HuH-7 (cell line): ENCODE results near the gene PIAS3.
A peak's percentile ranks its signal among the peaks of the same experiment; 100 is the strongest.

Source experiments
- DNase-seq: peaks from one replicate; pipeline ENCODE4 v3.0.0; 2011; ENCODE audit warnings: low spot score

The PIAS3 gene

DNA sequence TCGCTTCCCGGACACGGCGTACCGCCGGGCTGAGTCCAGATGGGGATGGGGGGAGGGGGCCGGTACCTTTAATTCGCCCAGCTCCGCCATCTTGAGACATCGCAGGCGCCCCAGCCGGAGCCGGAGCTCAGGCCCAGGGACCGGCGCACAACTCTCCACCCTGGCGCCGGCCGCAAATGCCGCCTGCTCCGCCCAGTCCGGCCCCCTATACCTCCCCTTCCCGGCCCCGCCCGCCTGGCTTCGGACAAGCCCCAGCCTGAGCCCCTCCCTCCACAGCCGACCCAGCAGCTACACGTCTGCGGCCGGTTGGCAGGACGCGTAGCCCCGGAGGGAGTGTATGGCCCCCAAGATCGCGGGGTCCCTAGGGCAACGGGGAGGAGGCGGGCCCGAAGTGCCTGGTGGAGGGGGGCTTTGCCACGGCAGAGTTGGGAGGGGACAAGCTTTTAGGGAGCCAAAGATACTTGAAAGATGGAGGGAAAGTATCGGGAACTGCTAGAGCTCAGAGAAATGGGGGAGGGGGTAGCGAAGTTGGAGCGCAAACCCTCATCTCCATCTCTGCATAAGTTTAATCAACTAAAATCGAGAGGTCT lies at the start of gene PIAS3:
TSS of gene PIAS3 (minus strand) at position 181 of the 590 bp plus-strand sequence. CDS start at position 90, 91 bp downstream.
- DNase-seq = peak; percentile 90

DNA sequence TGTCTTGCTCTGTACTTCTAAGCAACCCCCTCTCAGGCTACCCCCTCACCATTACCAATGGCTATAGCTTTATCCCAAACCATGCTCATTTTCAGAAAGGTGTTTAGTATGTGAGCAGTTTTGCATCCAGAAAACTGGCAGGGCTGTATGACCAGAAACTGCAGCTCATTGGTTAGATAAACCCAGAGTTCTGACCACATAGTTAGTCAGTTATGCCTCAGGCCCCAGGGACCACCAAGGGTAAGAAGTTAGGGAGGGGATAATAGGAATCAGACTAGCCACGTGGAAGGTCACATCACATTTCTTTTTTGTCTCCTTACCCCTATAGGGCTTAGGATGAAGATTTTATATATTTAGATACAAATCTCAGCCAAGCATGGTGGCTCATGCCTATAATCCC lies 49.8 kb upstream of the PIAS3 start:
- no peak for DNase-seq

DNA sequence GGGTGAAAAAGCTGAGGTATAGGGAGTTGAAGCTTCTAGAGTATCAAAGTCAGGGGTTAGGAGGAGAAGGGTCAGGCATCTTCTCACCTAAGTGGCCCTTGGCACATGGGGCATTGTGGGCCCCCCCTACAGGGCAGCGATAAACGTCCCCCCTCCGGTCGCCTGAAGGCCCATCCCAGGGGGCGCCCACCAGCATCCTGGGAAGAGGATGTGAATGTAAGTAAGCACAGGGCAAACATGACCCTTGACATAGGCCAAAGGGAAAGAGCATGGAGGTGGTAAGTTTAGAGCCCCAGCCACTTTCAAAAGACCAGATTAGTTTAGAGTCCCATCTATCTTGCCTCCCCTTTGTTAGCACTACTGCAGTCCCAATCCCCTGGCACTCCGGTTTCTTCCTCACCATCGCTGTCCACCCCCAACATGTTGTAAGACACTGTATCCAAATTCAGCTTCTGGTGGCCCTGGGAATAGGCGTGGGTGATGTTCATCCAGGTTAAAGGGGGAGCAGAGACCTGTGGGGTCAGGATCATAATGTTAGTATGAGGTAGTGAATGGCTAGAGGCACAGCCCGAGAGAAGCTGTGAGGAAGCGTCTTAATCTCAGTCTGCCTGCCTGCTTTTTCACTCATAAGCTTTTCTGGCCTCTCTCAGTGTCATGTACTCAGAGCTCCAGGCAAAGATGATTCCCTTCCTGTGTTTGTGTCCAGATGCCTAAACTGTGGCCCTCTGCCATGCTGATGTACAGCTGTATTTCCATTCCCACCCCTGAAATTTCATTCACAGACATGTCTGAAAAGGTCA lies 48.3 kb upstream of the PIAS3 start:
- DNase-seq = no peak

DNA sequence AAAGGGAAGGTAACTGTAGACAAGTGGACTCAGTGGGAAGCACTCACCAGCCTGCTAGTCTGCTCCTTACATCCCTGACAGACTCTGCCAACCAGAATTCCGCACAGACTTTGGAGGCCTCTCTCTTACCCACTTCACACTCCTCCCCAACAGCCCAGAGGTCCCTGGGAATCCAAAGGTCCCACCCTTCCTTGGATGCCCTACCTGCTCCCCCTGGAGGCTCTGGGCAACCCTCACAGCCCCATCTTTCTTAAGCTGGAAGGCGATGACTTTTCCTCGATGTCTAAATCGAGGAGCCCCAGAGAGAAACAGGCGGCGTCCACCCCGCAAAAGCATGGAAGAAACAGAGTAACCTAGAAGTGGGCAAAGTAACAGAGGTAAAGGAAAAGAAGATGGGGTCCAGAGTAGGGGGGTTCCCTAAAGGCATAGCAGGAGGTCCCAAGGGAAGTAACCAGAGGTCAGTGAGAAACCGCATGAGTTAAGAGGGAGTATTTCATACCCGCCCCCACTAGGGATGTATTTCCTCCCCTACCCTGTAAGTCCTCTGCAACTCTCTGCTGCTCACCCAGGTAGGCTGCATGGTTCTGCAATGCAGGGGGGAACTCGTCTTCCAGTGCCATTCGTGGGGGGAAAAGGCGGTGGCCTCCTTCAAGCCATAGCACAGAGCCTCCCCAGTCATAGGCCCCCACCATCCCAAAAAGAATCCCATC lies 42.6 kb upstream of the PIAS3 start:
- DNase-seq = no peak

DNA sequence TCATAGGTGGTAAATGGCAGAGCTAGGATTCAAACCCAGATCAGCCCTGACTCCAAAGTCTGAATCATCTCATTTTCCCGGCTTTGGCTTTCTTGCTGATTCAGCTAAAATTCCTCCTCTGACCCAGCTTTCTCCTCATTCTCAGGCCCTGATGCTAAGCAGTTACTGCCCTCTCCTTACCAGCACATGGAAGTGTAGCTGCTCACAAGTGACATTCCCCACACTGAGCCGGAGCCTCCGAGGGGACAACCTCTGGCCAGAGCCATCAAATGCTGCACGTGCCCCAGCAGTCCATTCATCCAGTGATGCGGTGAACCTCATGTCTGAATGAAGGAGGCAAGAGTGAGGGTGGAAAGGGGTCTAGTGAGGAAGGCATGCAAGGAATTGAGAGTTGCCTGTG lies 39.9 kb upstream of the PIAS3 start:
- no peak for DNase-seq

DNA sequence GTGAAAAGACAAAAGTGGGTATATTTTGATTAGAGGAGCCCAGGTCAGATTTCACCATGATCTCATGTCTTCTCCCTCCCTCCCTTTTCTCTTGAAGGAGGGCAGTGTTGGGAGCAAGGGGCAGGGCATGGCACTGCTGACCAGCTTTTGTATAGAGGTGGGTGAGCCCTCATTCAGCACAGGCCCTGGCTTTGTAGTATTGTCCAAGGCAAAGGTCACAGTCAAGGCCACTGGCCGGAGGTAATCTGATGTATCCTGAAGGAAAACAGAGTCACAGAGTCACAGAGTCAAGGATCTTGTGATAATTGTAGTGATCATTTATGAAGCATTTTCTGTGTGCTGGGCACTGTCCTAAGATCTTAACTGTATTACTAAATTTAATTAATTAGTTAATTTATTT lies 39.1 kb upstream of the PIAS3 start:
- no peak for DNase-seq

DNA sequence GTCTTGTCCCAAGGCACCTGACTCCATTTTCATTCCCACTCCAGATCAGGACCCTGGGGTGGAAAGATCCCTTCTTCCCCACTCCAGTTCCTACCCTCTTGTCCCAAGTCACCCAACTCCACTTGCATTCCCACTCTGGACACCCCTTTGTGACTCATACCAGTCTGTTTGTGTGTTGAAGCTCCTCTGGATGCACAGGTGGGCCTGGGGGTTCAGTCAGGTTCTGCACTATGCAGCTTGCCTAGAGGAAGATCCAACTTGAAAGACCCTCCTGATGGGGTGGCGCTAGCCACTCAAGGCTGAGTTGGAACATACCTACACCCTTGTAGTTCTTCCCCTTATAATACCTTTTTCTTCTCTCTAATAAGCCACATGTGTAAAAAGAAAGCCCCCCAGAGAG lies 36.6 kb upstream of the PIAS3 start:
- no peak for DNase-seq

DNA sequence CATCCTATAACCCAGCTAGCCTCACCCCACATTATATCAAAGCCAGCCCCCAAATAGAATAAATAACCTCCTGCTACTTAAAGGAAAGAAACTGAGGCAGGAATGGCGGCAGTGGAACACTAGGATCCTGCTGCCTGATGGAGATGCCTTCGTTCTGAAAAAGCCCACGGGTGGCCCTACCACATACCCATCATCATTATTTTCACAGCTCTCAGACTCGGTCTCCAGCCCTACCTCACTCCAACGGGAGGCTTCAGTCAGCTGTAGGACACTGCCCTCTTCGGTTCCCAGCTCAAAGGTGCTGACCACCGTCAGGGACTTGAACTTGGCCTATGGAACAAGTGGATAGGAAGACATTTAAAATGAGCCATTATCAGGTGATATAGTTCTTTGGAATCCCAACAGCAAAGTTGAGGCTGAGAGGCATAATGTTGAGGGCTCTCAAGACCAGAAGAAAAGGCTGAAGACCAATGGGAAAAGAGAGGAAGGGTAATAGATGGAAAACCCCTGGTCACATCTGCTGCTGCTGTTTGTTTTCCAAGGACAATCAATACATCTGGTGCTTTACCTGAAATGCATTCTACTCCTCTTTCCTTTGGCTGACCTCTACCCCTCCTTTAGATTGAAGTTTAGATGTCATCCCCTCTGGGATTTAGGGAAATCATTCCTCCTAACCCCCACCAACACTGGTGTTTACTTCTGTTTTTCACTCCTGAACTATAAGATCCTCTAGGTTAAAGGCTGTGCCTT lies 34.6 kb upstream of the PIAS3 start:
- DNase-seq = no peak

DNA sequence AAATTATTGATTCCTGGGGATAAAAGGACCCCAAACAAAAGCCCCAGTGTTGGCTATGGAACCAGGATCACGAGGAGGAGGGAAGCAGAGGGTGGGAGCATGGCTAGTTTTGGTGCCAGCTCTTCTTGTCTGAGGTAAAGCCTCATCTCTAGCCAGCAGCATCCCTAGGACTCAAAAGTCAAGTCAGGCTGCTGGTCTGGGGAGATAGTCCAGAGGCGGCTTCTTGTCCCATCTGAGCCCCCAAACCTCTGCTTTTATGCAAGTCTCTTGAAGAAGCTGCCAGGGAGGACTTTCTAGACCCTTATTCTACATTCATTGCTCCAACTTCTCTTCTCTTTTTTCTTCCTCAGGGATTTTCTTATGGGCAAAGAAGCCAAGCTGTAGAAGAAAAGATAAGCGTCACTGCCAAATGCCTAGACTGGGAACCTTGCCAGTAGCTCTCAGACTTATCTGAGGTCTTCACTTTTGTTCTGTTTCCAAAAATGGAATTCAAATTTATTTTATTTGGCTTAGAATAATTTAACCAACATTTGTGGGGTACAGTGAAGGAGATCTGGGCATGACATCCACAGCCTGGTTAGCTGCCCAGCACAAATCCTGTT lies 33.7 kb upstream of the PIAS3 start:
- DNase-seq = no peak

DNA sequence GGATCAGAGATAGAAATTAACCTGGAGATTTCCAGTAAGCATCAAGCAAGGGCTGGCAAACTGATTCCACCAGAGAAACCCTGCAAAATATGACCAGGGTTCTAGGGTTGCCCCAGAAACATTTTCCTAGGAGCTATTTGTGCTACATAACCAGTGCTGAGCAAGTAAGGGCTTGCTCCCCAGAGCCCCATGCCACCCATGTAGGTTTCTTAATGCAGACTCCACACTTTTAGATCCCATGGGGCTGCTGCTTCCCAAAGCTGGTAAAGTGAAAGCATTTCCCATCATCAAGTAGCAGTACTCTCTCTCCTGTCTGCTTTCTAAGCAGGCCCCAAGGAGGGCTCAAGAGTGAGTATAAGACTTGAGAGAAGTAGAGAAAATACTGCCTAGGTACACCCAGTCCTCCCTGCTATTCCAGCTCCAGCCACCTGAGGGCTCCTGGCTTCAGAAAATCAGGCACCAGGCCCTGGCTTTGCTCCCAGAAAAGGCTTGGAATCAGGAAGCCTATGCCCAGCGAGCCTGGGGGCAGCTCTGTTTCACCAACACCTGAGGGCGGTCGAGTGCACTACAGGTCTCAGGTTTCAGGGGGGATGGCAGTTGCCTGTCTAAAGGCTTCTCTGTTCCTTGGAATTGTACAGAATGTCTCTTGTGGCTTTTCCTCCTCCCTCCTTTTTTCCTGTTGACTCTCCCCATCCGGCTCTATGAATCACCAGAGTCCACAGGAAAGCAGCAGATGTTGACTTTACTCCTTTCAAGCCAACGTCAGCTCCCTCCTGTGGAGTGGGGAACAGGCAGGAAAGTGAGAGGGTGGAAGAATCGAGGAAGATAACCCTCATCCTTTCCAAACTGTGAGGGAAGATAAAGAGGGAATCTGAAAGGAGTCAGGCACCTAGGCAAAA lies 33.0 kb upstream of the PIAS3 start:
- DNase-seq = peak; percentile 86

DNA sequence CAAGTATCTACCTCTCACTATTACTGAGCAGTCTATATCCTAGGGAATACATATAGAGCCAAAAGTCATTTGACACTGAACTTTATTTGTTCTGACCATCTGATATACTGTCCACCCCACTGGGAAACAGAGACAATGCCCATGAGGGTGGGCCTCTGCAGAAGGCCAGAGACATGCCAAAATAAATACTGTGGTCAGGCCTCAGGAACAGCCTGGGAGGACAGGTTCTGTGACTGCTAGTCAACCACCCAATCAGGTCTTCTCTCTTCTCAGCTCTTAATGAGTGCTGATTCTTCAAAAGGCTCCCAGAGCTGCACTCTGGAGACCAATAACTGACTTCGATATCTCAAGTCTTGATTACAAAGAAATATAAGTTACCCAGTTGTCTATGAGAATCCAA lies 32.3 kb upstream of the PIAS3 start:
- no peak for DNase-seq

DNA sequence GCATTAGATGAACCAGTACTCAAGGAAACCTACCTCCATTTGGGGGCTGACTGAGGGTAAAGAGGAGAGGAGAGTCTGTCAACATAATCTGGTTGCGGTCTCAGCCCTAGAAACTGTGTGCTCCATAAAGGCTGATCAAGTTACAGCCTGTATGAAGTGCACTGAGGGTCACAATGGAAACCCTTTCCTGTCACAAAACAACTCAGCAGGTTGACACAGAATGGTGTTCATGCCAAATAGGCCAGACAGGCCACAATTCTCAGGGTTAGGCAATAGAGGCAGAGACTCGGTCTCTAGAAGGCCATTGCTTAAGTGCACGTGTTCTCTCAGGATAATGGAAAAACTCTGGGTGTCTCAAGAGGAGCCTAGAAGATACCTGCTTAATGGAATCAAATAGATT lies 30.8 kb upstream of the PIAS3 start:
- no peak for DNase-seq

DNA sequence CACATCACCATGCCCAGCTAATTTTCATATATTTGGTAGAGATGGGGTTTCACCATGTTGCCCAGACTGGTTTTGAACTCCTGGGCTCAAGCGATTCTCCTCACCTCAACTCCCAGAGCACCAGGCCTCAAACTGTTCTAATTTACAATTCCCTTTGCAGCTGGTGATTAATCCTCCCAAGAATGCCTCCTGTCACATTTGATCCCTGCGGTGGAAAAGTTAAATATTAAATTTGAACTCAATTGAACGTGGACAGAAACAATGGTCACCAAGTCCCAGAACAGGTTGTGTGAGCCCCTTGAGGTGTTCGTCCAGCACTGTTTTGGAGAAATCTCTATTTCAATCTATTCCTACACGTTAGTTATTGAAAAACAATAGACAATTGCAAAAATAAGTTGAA lies 28.8 kb upstream of the PIAS3 start:
- DNase-seq = no peak

DNA sequence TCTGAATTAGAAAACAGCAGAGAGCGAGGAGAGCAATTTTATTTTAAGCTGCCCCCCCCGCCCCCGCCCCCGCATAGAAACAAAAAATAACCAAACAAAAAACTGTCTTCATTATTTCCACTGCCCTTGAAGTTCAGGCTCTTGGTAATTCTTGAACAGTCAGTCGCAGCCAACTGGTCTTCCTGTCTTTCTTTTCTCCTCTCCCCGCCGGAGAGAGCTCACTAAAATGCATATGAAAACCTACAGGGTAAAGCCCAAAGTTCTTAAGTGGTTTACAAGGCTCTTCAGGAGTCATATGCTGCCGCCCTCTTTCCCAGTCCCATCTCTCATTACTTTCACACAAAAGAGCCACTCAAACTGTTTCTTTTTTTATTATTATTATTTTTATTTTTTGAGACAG lies 27.9 kb upstream of the PIAS3 start:
- DNase-seq = no peak

DNA sequence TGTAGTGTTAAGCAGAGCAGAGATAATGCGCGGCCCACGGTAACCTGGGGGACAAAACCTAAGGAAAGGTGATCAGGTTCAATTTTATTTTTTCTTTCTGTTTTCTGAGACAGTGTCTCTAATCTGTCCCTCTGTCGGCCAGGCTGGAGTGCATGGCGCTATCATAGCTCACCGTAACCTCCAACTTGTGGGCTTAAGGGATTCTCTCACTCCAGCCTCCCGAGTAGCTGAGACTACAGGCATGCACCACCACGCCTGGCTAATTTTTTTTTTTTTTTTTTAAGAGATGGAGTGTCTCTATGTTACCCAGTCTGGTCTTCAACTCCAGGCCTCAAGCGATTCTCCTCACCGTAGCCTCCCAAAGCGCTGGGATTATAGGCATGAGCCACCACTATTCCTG lies 27.5 kb upstream of the PIAS3 start:
- no peak for DNase-seq

DNA sequence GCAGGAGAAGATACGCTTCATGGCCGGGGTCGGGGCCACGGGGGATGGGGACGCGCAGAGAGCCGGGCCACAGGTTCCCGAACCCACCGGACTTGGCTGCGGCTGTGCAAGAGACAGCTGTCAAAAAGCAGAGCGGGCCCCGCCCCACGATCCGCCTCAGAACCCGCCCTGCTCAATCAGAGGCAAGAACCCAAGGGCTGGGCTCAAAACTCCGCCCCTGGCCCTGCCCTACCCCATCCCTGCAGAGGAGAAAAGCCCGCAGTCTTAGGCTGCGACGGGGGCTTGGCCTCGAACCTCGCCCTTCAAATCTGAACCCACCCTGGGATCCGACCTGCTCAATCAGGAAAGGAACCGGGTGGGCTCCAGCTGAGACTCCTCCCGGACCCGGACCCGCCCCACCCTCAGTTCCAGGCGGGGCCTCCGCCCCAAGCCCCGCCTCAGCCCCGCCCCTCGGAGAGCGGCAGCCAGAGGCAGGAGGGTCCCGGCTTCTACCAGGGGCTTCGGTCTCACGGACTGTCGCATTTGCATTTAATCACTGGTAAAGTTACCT lies 26.9 kb upstream of the PIAS3 start, which contains the start of gene ANKRD35:
TSS of gene ANKRD35 (minus strand) at position 129 of the 550 bp plus-strand sequence. CDS start at position 21, 108 bp downstream.
- peak; percentile 88 for DNase-seq

DNA sequence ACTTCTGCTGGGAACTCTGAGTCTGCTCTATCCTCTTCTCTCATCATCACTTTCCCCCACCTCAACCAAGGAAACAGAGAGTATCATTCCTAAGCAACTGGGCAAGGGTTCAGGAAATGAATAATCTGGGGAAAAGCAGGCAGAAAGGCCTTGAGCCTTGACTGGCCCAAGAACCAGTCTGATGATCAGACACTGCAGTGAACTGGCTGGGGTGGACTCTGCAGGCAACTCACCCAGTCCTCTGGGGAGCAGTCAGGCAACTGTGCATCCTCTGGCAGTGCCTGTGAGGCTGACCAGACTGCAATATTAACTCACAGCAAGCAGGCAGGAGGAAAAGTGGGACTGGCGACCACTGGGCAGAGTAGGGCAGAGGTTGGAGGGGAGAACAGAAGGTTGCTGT lies 25.8 kb upstream of the PIAS3 start:
- DNase-seq = no peak

DNA sequence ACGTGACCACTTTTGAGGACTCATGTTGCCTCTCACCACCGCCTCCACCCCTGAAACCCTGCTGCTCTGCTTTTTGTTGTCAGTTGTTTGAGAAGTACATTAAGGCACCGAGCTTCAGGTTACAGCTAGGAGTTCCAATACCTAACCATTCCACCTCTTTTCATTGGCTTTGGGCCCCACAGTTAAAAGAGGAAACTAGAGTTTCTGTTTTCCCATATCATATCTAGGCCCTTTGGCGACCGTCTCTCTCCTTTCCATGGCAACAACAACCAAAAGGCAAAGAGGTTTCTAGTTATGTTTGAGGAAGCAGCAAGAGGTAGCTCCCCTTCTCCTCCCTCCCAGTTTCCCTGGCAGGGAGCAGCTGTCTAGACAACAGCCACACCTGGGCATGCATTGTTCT lies 20.9 kb upstream of the PIAS3 start:
- no peak for DNase-seq

DNA sequence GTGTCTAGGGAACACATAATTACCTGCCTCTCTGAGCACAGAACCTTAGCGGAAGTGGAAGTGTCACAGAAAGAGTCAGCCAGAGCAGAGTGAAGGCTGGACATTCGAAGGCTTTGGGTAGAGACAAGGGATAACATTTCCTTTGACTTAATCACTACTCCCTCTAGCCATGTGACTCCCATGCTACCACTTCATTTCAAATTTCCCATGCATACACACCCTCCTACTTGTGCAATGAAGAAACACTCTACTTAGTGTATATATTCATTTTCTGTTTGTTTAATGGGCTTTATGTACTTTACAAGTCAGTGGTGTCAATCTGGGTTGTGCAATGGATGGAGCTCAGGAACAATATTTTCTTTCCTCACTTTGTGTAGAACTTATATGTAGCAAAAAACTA lies 19.8 kb upstream of the PIAS3 start:
- DNase-seq = no peak

DNA sequence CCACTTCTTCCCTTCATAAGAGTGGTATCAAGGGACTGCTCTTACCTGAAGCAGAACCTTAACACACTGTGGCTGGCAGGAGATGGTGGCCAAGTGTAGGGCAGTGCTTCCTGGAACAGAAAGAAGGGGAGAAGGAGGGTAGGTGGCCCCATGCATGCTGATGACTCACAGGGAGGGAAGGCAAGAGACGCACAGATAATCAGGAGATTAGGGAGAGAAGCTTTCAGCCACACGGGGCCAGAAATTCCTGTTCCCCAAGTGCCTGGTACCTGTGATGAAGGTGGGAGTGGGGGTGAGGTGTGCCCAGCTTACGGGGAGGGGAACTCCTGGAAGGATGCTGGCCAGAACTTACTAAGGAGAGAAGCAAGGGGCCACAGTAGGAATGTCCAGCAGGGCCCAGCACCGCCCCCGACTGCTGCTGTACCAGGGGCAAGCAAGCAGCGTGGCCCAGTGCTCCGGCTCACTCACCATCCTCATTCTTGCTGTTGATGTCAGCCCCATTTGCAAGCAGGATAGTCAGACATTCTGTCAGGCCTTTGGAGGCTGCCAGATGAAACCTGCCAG lies 19.1 kb upstream of the PIAS3 start:
- DNase-seq = no peak
